SK-N-SH treated with all-trans-retinoic acid at 6 μM for 48 hours (cell line): Measurements from ENCODE around the gene PCED1A.

Experiments used
- CREB5 ChIP-seq: fragments of 250-450 bp; sonication (Bioruptor Pico); IDR thresholded peaks from 2 replicates; pipeline ENCODE4 v1.5.1; 2020; ENCODE audit warnings: low read depth, mild to moderate bottlenecking, moderate library complexity
- ESRRG ChIP-seq: fragments of 250-450 bp; sonication (Bioruptor Pico); IDR thresholded peaks from 2 replicates; pipeline ENCODE4 v1.6.1; 2021; ENCODE audit warnings: mild to moderate bottlenecking
- ISL1 ChIP-seq: fragments of 250-450 bp; sonication (Bioruptor Pico); IDR thresholded peaks from 2 replicates; pipeline ENCODE4 v2.1.2; 2022; ENCODE audit warnings: mild to moderate bottlenecking, moderate library complexity
- ZFP3 ChIP-seq: fragments of 250-450 bp; sonication (Bioruptor Pico); IDR thresholded peaks from 2 replicates; pipeline ENCODE4 v1.5.0; 2020; ENCODE audit warnings: mild to moderate bottlenecking, moderate library complexity
- ZFP30 ChIP-seq: fragments of 450-650 bp; formaldehyde crosslinking; IDR thresholded peaks from 2 replicates; pipeline ENCODE4 v1.5.0; 2022; ENCODE audit warnings: mild to moderate bottlenecking, moderate library complexity
- TF ChIP-seq, protein P1 (sequence below): fragments of 250-450 bp; sonication (Bioruptor Pico); IDR thresholded peaks from 2 replicates; pipeline ENCODE4 v1.8.0; 2020; ENCODE audit warnings: mild to moderate bottlenecking, moderate library complexity, borderline replicate concordance

DNA sequence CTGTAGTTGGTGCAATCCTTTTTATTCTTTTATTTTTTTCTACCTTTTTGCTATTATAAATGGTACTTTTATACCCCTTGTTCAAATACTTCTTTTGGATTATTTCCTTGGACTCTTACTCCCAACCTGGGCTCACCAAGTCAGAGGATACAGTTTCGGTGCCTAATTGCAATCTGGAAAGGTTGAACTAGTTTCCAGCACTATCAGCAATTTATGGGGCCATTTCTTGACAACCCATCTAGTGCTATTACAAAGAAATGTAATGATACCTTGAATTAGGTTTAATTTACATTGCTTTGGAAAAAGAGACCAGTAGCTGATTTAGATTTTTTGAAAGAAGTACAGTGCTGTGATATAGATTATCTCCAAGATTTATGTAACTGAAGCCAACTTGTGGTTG lies 38.1 kb upstream of the PCED1A start:
- TF ChIP-seq ESRRG (CRISPR knock-in tag): no peak
- no peak for TF ChIP-seq ISL1 (CRISPR knock-in tag)
- no peak for TF ChIP-seq ZFP30
- TF ChIP-seq CREB5: no peak
- TF ChIP-seq ZFP3 (CRISPR knock-in tag): no peak
- TF ChIP-seq, protein P1, sequence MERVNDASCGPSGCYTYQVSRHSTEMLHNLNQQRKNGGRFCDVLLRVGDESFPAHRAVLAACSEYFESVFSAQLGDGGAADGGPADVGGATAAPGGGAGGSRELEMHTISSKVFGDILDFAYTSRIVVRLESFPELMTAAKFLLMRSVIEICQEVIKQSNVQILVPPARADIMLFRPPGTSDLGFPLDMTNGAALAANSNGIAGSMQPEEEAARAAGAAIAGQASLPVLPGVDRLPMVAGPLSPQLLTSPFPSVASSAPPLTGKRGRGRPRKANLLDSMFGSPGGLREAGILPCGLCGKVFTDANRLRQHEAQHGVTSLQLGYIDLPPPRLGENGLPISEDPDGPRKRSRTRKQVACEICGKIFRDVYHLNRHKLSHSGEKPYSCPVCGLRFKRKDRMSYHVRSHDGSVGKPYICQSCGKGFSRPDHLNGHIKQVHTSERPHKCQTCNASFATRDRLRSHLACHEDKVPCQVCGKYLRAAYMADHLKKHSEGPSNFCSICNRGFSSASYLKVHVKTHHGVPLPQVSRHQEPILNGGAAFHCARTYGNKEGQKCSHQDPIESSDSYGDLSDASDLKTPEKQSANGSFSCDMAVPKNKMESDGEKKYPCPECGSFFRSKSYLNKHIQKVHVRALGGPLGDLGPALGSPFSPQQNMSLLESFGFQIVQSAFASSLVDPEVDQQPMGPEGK (CRISPR knock-in tag): no peak
